ENCODE data around the gene CD22. TPM values are rescaled to one million over a fixed set of nuclear protein-coding genes. Genes with fewer than 3 reads are reported as not detected.

The CD22 gene
- total RNA-seq, 4 donors from 2014 or later: 3.2 to 11.7 (median 6.2) TPM; not detected in 1

DNA sequence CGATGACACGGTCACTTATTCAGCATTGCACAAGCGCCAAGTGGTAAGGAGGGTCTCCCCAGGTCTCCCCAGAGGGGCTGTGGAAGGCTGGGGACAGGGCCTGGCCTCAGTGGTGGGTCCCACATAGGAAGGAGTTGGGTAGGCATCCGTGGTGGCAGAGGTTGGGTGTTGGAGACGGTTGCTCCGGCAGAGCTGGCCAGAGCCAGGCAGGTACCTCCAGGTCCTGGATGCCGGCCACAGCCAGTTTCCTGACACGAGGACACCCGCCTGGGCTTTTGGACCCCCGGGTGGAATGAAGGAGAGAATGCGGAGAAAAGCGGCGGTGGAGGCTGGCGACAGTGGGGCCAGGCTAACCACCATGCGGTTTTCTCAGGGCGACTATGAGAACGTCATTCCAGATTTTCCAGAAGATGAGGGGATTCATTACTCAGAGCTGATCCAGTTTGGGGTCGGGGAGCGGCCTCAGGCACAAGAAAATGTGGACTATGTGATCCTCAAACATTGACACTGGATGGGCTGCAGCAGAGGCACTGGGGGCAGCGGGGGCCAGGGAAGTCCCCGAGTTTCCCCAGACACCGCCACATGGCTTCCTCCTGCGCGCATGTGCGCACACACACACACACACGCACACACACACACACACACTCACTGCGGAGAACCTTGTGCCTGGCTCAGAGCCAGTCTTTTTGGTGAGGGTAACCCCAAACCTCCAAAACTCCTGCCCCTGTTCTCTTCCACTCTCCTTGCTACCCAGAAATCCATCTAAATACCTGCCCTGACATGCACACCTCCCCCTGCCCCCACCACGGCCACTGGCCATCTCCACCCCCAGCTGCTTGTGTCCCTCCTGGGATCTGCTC lies 17.4 kb downstream of the CD22 start:
- no peak for TF ChIP-seq CTCF (IDR thresholded peaks at IDR 0.05; ENCODE audit: low read depth)

DNA sequence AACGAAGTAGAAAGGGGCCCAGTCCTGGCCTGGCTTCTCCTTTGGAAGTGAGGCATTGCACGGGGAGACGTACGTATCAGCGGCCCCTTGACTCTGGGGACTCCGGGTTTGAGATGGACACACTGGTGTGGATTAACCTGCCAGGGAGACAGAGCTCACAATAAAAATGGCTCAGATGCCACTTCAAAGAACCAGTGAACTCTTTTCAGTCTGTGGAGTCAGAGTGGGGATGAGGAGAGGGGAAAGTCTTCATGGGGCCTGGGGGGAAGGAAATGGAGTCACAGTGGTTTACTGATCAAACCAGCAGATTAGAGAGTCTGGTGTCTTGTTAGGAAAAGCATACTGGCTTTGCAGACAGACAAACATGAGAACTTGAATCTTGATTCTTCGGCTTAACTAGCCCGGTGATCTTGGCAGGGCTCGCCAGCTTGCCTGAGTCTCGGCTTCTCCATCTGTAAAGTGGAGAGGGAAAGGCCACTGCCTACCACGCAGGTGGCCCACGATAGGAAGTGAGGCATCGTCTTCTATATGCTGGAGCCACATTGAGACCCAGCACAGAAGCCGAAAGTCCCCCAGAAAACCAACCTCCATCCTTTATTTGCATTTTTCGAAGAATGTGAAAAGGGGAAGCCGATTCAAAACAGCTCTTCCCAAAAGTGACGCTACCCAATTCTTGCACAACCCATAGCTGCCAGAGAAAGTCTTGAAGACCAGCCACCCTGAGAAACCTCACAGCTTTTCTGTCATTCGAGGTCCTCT lies 18.4 kb downstream of the CD22 start, which contains the start of gene FFAR1:
Gene FFAR1 (plus strand): TSS at position 732 of the 759 bp plus-strand sequence. CDS start 3,650 bp downstream, outside the sequence.
- no peak for TF ChIP-seq CTCF (IDR thresholded peaks at IDR 0.05; ENCODE audit: low read depth)

DNA sequence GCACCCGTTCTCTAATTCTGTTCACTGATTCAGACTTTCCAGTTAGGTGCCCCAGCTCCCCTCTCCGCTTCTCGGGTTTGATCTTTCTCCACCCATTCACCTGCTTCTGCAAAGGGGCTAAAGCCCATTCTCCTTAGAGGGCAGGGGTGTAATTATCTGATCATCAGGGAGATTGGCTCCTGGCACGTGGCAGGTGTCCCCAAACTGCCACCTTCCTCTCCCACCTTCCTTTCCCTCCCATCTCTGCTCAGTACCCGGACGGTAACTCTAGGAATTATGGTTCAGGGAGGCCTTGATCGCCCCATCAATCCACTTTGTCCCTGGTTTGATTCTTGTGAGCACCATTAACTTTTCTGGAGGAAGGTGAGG lies 18.9 kb downstream of the CD22 start:
- no peak for TF ChIP-seq CTCF (IDR thresholded peaks at IDR 0.05; ENCODE audit: low read depth)

DNA sequence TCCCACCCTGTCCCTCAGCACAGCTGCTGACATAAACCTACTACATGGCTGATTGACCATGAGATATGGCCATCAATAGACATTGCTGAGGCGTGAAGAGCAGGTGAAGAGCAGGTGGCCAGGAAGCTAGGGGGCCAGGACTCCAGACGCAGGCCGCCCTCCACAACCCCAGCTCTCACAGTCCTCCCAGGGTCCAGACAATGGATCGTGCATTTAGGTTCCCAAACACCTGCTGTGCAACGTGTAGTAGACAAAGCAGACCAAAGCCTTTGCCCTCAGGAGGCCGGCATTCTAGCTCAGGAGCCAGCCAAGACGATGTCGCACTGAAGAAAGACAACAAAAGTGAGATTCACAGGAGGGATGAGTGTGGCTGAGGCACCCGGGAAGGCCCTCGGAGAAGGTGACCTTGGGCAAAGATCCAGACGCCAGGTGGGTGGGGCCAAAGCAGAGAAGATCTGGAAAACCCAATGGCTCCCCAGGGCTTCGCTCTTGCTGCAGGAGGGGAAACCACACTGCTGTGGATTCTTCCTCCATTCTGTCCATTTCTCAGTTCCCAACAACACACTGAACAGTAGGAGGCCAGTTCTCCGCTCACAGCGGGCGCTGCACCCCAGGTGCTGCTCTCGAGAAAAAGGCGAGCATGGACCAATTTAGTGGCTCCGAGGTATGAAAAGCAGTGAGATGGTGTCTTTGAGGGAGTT lies 20.1 kb downstream of the CD22 start:
- TF ChIP-seq CTCF (IDR thresholded peaks at IDR 0.05; ENCODE audit: low read depth): no peak

DNA sequence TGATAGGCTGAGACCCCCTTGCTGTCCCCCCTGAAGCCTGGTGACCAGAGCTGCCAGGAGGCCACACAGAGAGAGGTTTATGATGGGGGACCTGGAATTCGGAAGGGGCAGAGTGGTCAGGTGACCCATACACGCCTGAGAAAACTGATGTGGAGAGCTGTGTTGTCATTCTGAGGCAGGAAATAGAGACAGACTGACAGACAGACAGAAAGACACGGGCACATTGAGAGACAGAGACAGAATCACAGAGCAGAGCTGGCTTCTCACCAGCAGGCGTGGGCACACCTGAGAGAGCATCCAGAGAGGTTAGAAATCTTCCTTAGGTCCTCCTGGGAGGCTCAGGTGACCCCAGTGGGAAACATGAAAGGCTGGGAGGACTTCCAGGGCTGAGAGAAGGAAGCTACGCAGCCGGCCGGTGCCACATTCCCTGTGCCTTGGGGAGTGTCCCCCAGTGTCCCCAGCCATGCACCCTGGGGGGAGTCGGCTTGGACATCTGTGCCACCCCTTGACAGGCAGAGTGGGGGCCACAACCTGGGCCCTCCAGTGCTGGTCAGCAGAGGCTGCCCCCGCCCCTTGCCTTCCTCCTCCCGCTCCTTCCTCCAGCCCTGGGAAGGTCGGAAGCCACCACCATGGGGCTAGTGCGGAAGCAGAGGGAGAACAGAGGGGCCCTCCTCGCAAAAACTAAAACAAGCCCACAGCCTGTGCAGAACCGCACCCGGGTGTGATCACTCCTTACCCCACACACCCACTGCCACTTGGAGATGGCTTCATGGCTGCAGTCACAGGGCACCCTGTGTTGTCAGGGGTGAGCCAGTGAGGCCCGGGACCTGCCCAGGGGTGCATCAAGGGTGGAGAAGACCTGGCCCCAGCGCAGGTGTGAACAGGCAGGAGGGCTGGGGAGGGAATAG lies 20.9 kb downstream of the CD22 start:
- no peak for TF ChIP-seq CTCF (IDR thresholded peaks at IDR 0.05; ENCODE audit: low read depth)

DNA sequence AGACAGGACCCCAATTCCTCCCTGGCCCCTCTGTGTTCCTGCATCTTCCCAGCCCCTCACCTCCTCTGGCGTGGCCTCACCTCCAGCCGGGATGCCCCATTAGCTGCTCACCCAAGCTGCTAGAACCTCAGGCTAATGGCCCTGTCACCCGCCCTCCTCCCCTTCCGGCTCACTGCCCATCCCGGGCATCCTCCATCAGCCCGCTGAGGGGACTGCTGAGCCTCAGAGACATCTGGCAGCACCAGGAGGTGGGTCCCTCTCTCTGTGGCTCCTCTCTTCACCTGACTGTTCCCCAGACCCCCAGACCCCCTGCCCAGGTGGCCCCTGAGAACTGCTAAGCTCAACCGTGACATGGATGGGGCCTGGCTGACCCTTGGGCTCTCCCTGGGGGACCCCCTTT lies 21.6 kb downstream of the CD22 start:
- no peak for TF ChIP-seq CTCF (IDR thresholded peaks at IDR 0.05; ENCODE audit: low read depth)
